VCaP (cell line): Measurements from ENCODE around the gene PCLO.

ENCODE experiments used
- H3K27ac ChIP-seq: fragments of 450-650 bp; 2 replicates; pipeline ENCODE4 v1.5.1; 2017
- TF ChIP-seq, protein P1 (sequence below): fragments of 450-650 bp; conservative IDR thresholded peaks from 2 replicates; pipeline ENCODE4 v1.5.1; 2017; ENCODE audit warnings: mild to moderate bottlenecking, moderate library complexity

Gene PCLO, protein sequence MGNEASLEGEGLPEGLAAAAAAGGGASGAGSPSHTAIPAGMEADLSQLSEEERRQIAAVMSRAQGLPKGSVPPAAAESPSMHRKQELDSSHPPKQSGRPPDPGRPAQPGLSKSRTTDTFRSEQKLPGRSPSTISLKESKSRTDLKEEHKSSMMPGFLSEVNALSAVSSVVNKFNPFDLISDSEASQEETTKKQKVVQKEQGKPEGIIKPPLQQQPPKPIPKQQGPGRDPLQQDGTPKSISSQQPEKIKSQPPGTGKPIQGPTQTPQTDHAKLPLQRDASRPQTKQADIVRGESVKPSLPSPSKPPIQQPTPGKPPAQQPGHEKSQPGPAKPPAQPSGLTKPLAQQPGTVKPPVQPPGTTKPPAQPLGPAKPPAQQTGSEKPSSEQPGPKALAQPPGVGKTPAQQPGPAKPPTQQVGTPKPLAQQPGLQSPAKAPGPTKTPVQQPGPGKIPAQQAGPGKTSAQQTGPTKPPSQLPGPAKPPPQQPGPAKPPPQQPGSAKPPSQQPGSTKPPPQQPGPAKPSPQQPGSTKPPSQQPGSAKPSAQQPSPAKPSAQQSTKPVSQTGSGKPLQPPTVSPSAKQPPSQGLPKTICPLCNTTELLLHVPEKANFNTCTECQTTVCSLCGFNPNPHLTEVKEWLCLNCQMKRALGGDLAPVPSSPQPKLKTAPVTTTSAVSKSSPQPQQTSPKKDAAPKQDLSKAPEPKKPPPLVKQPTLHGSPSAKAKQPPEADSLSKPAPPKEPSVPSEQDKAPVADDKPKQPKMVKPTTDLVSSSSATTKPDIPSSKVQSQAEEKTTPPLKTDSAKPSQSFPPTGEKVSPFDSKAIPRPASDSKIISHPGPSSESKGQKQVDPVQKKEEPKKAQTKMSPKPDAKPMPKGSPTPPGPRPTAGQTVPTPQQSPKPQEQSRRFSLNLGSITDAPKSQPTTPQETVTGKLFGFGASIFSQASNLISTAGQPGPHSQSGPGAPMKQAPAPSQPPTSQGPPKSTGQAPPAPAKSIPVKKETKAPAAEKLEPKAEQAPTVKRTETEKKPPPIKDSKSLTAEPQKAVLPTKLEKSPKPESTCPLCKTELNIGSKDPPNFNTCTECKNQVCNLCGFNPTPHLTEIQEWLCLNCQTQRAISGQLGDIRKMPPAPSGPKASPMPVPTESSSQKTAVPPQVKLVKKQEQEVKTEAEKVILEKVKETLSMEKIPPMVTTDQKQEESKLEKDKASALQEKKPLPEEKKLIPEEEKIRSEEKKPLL (N-terminal part only)

DNA sequence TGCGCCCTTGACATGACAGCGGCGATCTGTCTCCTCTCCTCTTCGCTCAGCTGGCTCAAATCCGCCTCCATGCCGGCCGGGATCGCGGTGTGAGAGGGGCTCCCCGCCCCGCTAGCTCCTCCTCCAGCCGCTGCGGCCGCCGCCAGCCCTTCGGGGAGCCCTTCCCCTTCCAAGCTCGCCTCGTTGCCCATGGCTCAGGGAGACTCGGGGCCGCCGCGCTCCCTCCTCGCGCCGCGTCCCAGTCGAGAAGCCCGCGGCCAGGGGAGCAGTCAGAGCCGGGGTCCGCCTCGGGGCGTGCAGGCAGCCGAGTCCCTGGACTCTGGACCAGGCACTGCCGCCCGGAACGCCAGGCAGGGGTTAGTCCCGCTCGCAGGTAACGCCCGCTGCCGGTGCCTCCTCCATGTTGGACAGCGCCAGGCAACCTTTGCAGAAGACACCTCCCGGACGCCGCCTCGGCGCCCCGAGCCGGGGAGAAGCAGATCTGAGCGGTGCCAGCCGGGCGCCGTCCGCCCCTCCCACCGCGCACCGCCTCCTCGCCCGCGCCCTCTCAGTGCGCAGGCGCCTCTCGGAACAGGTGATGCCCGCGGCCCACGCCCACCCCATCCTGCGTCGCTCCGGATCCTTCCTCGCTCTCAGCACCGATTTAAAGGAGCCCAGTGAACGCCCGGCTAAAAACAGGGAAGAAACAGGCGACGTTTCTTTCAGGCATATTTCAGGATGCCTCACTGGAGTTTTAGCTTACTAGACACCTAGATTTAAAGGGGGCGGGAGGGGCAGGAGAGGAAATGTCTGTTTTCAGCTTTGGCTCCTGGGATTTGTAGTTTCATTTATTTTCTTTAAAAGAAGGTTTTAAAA is at the start of gene PCLO:
Gene PCLO, minus strand, starts transcription at position 483 of the 855 bp plus-strand sequence. Its CDS starts 292 bp downstream, at position 191.
- TF ChIP-seq, protein P1, sequence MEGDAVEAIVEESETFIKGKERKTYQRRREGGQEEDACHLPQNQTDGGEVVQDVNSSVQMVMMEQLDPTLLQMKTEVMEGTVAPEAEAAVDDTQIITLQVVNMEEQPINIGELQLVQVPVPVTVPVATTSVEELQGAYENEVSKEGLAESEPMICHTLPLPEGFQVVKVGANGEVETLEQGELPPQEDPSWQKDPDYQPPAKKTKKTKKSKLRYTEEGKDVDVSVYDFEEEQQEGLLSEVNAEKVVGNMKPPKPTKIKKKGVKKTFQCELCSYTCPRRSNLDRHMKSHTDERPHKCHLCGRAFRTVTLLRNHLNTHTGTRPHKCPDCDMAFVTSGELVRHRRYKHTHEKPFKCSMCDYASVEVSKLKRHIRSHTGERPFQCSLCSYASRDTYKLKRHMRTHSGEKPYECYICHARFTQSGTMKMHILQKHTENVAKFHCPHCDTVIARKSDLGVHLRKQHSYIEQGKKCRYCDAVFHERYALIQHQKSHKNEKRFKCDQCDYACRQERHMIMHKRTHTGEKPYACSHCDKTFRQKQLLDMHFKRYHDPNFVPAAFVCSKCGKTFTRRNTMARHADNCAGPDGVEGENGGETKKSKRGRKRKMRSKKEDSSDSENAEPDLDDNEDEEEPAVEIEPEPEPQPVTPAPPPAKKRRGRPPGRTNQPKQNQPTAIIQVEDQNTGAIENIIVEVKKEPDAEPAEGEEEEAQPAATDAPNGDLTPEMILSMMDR = no peak; the same call in 1 of the 2 replicates
- H3K27ac ChIP-seq = peak within 1 kb of the TSS; percentile 86

DNA sequence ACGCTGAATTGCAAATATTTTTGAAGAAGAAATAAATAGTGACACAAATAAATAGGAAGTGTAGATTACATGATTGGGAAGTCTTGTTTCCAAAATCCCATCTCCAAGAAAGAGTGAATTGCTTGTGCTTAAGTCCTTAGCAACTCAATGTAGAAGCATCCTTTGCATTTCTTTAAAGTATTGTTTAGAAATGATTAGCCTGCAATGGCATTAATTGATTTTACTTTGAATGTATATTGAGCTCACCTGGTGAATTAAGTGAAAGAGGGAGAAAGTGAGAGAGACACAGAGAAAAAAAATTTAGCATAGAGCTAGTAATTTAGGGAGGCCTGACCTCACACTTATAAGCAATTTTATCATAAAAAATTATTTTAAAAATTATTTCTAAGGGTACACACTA is 49.0 kb upstream of the PCLO start:
- TF ChIP-seq, protein P1 = no peak
- no peak overlapping the region for H3K27ac ChIP-seq

DNA sequence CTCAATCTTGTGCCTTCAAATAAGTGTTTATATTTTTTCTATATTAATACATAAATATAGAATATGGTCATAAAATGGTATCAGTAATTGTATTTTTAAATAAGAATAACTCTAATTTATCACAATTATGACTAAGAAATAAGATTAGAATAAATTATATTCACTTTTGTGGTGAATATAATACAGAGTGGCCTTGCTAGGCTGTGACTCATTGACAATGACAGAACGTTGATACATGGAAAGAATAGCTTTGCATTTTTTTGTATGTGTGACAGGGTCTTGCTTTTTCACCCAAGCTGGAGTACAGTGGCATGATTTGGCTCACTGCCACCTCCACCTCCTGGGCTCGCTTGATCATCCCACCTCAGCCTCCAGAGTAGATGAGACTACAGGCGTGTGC is 47.8 kb upstream of the PCLO start:
- TF ChIP-seq, protein P1 = no peak

DNA sequence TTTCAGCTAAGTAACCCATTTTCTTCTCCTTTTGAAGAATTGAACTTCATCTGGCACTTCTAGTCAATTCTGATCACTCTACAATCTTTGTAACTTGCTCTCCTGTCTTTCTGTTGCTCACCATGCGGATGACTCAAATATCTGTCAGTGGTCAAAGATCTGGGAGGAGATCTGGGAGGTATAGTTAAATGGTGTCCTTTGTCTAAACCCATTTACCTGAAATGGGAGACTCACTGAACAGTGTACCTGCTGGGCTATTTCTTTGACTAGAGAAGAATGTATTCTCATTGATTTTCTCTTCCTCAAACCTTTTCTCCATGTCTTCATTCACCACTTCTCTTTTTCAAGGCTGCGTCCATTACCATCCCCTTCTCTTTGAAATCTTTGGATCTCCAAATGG is 42.0 kb upstream of the PCLO start:
- no peak overlapping the region for H3K27ac ChIP-seq
- TF ChIP-seq, protein P1 = no peak

More for the DNA sequence above, 47.8 kb upstream of the PCLO start:
- H3K27ac ChIP-seq = no peak overlapping the region

DNA sequence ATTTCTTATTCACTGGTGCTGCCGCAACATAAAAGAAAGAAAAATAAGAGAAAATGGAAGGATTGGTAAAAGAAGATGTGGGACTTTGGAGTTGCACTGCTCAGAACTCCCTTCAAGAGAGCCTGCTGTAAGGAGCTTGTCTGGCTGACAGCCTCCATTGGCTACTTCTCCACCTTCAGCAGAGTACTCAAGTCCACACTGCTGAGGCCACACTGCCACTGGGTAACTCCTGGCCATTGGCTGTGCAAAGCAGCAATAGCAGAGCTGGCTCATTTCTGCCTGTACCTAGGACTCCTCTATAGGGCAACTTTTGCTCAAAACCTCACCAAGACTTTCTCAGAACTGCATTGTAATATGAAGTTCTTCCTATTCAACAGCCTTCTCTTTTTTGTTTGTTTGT is 38.7 kb upstream of the PCLO start:
- TF ChIP-seq, protein P1 = no peak
- no peak overlapping the region for H3K27ac ChIP-seq

DNA sequence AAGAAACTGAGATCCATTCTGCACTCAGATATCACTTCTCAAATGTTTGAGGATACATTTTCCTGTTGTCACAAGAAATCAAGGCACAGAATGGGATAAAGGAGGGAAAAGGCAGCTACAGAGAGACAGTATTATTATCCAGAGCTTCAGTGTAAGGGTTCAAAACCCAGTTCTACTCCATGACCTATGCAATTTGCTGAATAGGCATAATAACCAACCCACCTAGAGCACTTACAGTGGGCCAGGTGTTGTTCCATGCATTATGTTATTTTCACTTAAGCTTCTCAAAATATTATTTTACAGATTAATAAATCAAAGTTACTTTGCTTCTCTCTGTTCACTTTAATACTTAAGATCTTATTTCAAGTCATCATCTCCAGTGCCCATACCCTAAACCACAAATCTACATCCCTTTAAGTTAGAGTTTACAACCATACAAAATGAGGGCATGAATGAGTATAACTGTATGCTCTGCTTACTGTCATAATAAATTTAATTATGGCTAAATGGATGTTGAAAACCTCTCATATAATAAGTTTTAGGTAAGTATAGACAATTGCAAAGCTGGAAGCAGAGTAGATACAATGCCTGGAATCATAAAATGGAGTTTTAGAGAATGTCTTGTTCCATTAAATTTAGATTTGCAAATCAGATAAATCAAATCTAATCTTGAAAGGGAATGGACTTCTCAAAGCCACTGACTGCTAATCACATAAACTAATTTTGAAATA is 28.1 kb upstream of the PCLO start:
- TF ChIP-seq, protein P1 = no peak
- no peak overlapping the region for H3K27ac ChIP-seq
